B cell (primary cell): Measurements from ENCODE around the gene IL1R2. TPM values are rescaled to one million over a fixed set of nuclear protein-coding genes. Genes with fewer than 3 reads are reported as not detected.

Experiments
- ATAC-seq: fragments of 200-7000 bp; cut with Tn5 transposase; one replicate; pipeline ENCODE4 v1.10.0; 2021; ENCODE audit warnings: low read depth, mild to moderate bottlenecking, moderate number of reproducible peaks, moderate library complexity
- CTCF ChIA-PET: fragments of 350-600 bp; sonication (Branson Sonifier 250); formaldehyde crosslinking; loops from one replicate; lab custom pipeline; 2021; ENCODE audit warnings: antibody characterized with exemption, inconsistent platforms; lab: Charles Lee
- POLR2A ChIA-PET: fragments of 350-600 bp; sonication (Branson Sonifier 250); formaldehyde crosslinking; loops from one replicate; lab custom pipeline; 2021; ENCODE audit warnings: antibody characterized with exemption; lab: Charles Lee
- DNase-seq: peaks from one replicate; pipeline ENCODE4 v3.0.0; 2013
- H2AFZ ChIP-seq: 2 replicates; pipeline ENCODE4 v1.6.1; 2012; ENCODE audit warnings: mild to moderate bottlenecking, low read depth, low read length; ENCODE audit not compliant: insufficient read depth, poor library complexity, severe bottlenecking
- H3K27ac ChIP-seq, 2 donors: 1 replicate in 1 of 2; 2 replicates in 1 of 2; pipeline ENCODE4 v1.5.1; 2012 to 2013; ENCODE audit warnings: low read length in 2 of 2, mild to moderate bottlenecking in 2 of 2, moderate library complexity in 1 of 2
- H3K27me3 ChIP-seq, 4 experiments: fragments of 200-600 bp in 1 of 4; sonication (generic) in 1 of 4; replicated peaks in 1 of 4; 1 replicate in 2 of 4; 2 replicates in 2 of 4; pipeline versions ENCODE4 v1.6.1 to v1.7.0; 2013 to 2016; ENCODE audit warnings: low read length in 3 of 4, mild to moderate bottlenecking in 2 of 4, mixed read lengths in 1 of 4, moderate library complexity in 1 of 4; ENCODE audit not compliant: insufficient read depth in 4 of 4, control insufficient read depth in 3 of 4; ENCODE audit errors: control extremely low read depth in 1 of 4
- H3K36me3 ChIP-seq, 2 experiments: replicated peaks in 1 of 2; 1 replicate in 1 of 2; 2 replicates in 1 of 2; pipeline versions ENCODE4 v1.6.1 to v1.7.1; 2013; ENCODE audit warnings: low read length in 1 of 2; ENCODE audit not compliant: insufficient read depth in 2 of 2, control insufficient read depth in 1 of 2; ENCODE audit errors: control extremely low read depth in 1 of 2, extremely low read depth in 1 of 2
- H3K4me1 ChIP-seq, 2 donors: fragments of 200-600 bp in 1 of 2; sonication (generic) in 1 of 2; 1 replicate in 1 of 2; 2 replicates in 1 of 2; pipeline versions ENCODE4 v1.5.1 to v1.6.1; 2013 to 2017; ENCODE audit warnings: low read length in 2 of 2; ENCODE audit not compliant: control insufficient read depth in 2 of 2, insufficient read depth in 2 of 2
- H3K4me2 ChIP-seq: replicated peaks from 2 replicates; pipeline ENCODE3; 2012; ENCODE audit warnings: mild to moderate bottlenecking, low read depth, low read length; ENCODE audit not compliant: poor library complexity, severe bottlenecking
- H3K4me3 ChIP-seq, 5 experiments: fragments of 200-600 bp in 1 of 5; sonication (generic) in 1 of 5; 1 replicate in 3 of 5; 2 replicates in 2 of 5; pipeline versions ENCODE4 v1.5.1 to v1.7.0; 2011 to 2016; ENCODE audit warnings: low read length in 4 of 5, mild to moderate bottlenecking in 4 of 5, low read depth in 2 of 5, control low read depth in 1 of 5, moderate library complexity in 1 of 5; ENCODE audit not compliant: insufficient read depth in 1 of 5; ENCODE audit errors: control extremely low read depth in 1 of 5, extremely low read depth in 1 of 5
- H3K79me2 ChIP-seq: fragments of 200-600 bp; sonication (generic); one replicate; pipeline ENCODE4 v1.6.0; 2016; ENCODE audit warnings: low read length; ENCODE audit not compliant: control insufficient read depth, insufficient read depth
- H3K9ac ChIP-seq: fragments of 200-600 bp; sonication (generic); 2 replicates; pipeline ENCODE4 v1.6.1; 2017; ENCODE audit warnings: mild to moderate bottlenecking, low read length, moderate library complexity
- H3K9me3 ChIP-seq, 3 donors: one replicate each; pipeline versions ENCODE4 v1.6.1 to v1.7.1; 2013; ENCODE audit warnings: low read length in 2 of 3; ENCODE audit not compliant: control insufficient read depth in 2 of 3, insufficient read depth in 1 of 3; ENCODE audit errors: control extremely low read depth in 1 of 3
- H4K20me1 ChIP-seq: 2 replicates; pipeline ENCODE4 v1.6.0; 2012; ENCODE audit warnings: mild to moderate bottlenecking, low read length; ENCODE audit not compliant: insufficient read depth, control insufficient read depth, poor library complexity, severe bottlenecking
- H3K27ac Mint-ChIP-seq: one replicate; pipeline ENCODE4 v1.8.0; 2021; ENCODE audit warnings: mixed read lengths
- H3K27me3 Mint-ChIP-seq: one replicate; pipeline ENCODE4 v1.8.0; 2021; ENCODE audit warnings: mixed read lengths
- H3K4me1 Mint-ChIP-seq: one replicate; pipeline ENCODE4 v1.8.0; 2021; ENCODE audit warnings: mixed read lengths
- H3K4me3 Mint-ChIP-seq: one replicate; pipeline ENCODE4 v1.8.0; 2021; ENCODE audit warnings: mixed read lengths
- H3K9me3 Mint-ChIP-seq: one replicate; pipeline ENCODE4 v1.8.0; 2022; ENCODE audit warnings: mixed read lengths; ENCODE audit not compliant: insufficient read depth
- EZH2 ChIP-seq: IDR thresholded peaks from 2 replicates; pipeline ENCODE4 v1.6.1; 2012; ENCODE audit warnings: borderline replicate concordance, low read depth, mild to moderate bottlenecking, moderate library complexity, low read length; ENCODE audit not compliant: insufficient read depth, poor library complexity, severe bottlenecking
- WGBS: methylation state at CpG from one replicate; pipeline ENCODE4 v1.1.5; 2013; ENCODE audit warnings: missing lambda C conversion rate; ENCODE audit not compliant: insufficient coverage; 5-methylcytosine and 5-hydroxymethylcytosine counted together
- intact Hi-C: fragments of 100-400 bp; cut with micrococcal nuclease; formaldehyde crosslinking; loops from one replicate; pipeline ENCODE4 v1.10.0; 2022
- polyA plus RNA-seq: library from polyadenylated mRNA; depleted of rRNA; stranded (reverse); fragments of >200 nt; gene quantifications from 2 replicates; pipeline ENCODE4 v1.2.3, GENCODE V29; 2012
- total RNA-seq, 2 donors: library from RNA; stranded (reverse); fragments of 120-200 nt in 1 of 2; gene quantifications; 1 replicate in 1 of 2; 2 replicates in 1 of 2; pipeline versions ENCODE4 v1.2.3 to v1.2.4, GENCODE V29; 2013 to 2022
- TF ChIP-seq, protein P1 (sequence below): fragments of 200-600 bp; IDR thresholded peaks from one replicate; pipeline ENCODE4 v1.8.0; 2022; ENCODE audit warnings: antibody characterized with exemption, mild to moderate bottlenecking

IL1R2 gene
- total and polyA plus RNA-seq, 2 donors (not counting 1 experiment from before 2014, with no cell fraction given), result not detected

- POLR2A ChIA-PET, result no interaction called here
- ATAC-seq (no peak), DNase-seq (no peak)
- CTCF ChIA-PET, result interaction anchor here (1.4 to 2.8 kb wide), 2 partner anchors 10 to 210 kb away, joined by 6 to 8 read pairs; no protein-coding TSS in a partner anchor
- H3K9ac ChIP-seq, result no peak overlapping the region
- H3K27ac Mint-ChIP-seq, result no peak overlapping the region
- H3K4me3 ChIP-seq, result no peak overlapping the region
- no peaks in the 10 kb centered on the region for H3K27me3 ChIP-seq
- H3K27me3 Mint-ChIP-seq, result peaks cover 6% of the 10 kb centered on the region
- H3K27ac ChIP-seq, result no peak overlapping the region
- H3K4me1 ChIP-seq, result peaks cover 13 to 15% of the 10 kb centered on the region in 2 donors
- TF ChIP-seq, protein P1, sequence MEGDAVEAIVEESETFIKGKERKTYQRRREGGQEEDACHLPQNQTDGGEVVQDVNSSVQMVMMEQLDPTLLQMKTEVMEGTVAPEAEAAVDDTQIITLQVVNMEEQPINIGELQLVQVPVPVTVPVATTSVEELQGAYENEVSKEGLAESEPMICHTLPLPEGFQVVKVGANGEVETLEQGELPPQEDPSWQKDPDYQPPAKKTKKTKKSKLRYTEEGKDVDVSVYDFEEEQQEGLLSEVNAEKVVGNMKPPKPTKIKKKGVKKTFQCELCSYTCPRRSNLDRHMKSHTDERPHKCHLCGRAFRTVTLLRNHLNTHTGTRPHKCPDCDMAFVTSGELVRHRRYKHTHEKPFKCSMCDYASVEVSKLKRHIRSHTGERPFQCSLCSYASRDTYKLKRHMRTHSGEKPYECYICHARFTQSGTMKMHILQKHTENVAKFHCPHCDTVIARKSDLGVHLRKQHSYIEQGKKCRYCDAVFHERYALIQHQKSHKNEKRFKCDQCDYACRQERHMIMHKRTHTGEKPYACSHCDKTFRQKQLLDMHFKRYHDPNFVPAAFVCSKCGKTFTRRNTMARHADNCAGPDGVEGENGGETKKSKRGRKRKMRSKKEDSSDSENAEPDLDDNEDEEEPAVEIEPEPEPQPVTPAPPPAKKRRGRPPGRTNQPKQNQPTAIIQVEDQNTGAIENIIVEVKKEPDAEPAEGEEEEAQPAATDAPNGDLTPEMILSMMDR, result no peak
- no peak for TF ChIP-seq EZH2
- H3K4me2 ChIP-seq, result no peak overlapping the region
- intact Hi-C loops, result no loop called here
- no peak overlapping the region for H2AFZ ChIP-seq
- no peak overlapping the region for H3K4me3 Mint-ChIP-seq
- H3K9me3 ChIP-seq, result peaks cover 0 to 4% (median 0%) of the 10 kb centered on the region in 3 donors
- no peaks in the 10 kb centered on the region for H3K9me3 Mint-ChIP-seq
- H3K4me1 Mint-ChIP-seq, result peaks cover 26% of the 10 kb centered on the region
- no peaks in the 10 kb centered on the region for H3K79me2 ChIP-seq
- 40% methylated on average over 1 of the region's 1 CpG for WGBS
- H3K36me3 ChIP-seq, result no peaks in the 10 kb centered on the region
- H4K20me1 ChIP-seq, result no peaks in the 10 kb centered on the region
Measured at GRCh38 chr2:102030502-102030854, 38.7 kb downstream of the IL1R2 start.

- H3K9ac ChIP-seq, result no peak overlapping the region
- H3K27me3 ChIP-seq, result no peaks in the 10 kb centered on the region
- no peak overlapping the region for H3K4me3 ChIP-seq
- DNase-seq, result no peak
- peaks cover 0 to 4% (median 0%) of the 10 kb centered on the region in 3 donors for H3K9me3 ChIP-seq
- ChIA-PET CTCF (interaction anchor here (1.4 to 2.8 kb wide), 2 partner anchors 10 to 210 kb away, joined by 6 to 8 read pairs; no protein-coding TSS in a partner anchor), POLR2A (no interaction called here)
- H3K27ac ChIP-seq, result no peak overlapping the region
- H3K27me3 Mint-ChIP-seq, result peaks cover 6% of the 10 kb centered on the region
- peaks cover 13 to 15% of the 10 kb centered on the region in 2 donors for H3K4me1 ChIP-seq
- ATAC-seq, result no peak
- no peaks in the 10 kb centered on the region for H3K9me3 Mint-ChIP-seq
- no peaks in the 10 kb centered on the region for H3K36me3 ChIP-seq
- H3K4me2 ChIP-seq, result no peak overlapping the region
- H4K20me1 ChIP-seq, result no peaks in the 10 kb centered on the region
- TF ChIP-seq, protein P1, result no peak
- TF ChIP-seq EZH2, result no peak
- 90% methylated on average over 5 of the region's 15 CpGs for WGBS
- H2AFZ ChIP-seq, result no peak overlapping the region
- intact Hi-C loops, result no loop called here
- peaks cover 24% of the 10 kb centered on the region for H3K4me1 Mint-ChIP-seq
- H3K27ac Mint-ChIP-seq, result no peak overlapping the region
- no peak overlapping the region for H3K4me3 Mint-ChIP-seq
- H3K79me2 ChIP-seq, result no peaks in the 10 kb centered on the region
Measured at GRCh38 chr2:102030855-102031527, 39.2 kb downstream of the IL1R2 start.
